Muscle of back (tissue), 11 donors: ENCODE data around the gene PMAIP1. TPM values are rescaled to one million over a fixed set of nuclear protein-coding genes. Genes with fewer than 3 reads are reported as not detected.

Experiments
- DNase-seq, 3 donors: peaks; one replicate each; pipeline versions ENCODE4 v3.0.0 to v3.0.0-alpha.2; 2013
- polyA plus RNA-seq, 10 donors: library from polyadenylated mRNA; unstranded; fragments of 120-200 nt; gene quantifications; one replicate each; pipeline ENCODE4 v1.2.1, GENCODE V29; 2013; ENCODE audit not compliant: insufficient read length in 10 of 10

Gene PMAIP1
- polyA plus RNA-seq, 10 donors, result 17.9 to 60.7 (median 32.0) TPM

GRCh38 chr18:59950215-59950944 is 50.6 kb downstream of the PMAIP1 start:
- peak in 1 of 3 donors; percentile 29 for DNase-seq

DNA sequence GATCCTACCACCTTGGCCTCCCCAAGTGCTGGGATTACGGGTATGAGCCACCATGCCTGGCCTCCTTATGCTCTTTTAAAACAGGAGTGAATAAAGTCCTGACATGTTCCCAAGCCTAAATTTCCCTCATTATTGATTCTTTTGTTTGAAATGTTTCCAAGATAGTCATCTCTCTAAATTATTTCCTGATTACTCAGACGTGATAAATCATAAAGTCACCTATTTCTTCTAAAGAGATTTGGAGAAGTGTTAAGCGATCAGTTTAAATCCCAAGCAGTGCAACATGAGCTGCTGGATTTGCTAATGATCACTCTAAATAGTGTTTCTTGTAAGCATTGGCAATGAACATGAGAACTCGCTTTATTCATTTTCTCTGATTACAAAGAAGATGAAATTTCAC is 51.8 kb downstream of the PMAIP1 start:
- no peak for DNase-seq

DNA sequence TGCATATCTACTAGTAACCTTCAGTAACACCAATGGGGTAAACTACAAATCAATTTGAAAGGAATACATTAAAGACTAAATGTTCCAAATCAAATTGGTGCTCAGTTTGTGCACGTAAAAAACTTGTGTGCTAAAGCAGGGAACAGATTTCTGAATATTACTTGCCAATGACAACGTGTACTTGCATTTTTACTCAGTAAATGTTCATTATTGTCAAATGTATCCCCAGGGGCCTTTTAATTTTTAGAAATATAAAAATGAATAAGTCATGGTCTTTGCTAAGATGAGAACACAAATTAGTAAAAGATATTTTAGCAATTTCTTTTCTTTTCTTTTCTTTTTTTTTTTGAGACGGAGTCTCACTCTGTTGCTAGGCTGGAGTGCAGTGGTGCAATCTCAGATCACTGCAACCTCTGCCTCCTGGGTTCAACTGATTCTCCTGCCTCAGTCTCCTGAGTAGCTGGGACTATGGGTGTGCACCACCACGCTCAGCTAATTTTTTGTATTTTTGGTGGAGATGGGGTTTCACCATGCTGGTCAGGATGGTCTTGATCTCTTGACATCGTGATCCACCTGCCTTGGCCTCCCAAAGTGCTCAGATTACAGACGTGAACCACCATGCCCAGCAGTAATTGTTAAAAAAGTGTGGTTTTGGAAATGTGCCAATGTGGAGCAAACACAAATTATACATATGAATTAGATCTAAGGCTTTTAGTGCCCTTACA is 52.6 kb downstream of the PMAIP1 start:
- no peak for DNase-seq

Other genes with a start within 250 kb of the PMAIP1 start
- 10 to 100 TPM in 1 of 10 donors, 1 to 10 TPM in 9; 3.2 to 10.7 (median 4.1) TPM for gene CCBE1, start 202.6 kb upstream of the PMAIP1 start, polyA plus RNA-seq